GM12892 (cell line): ENCODE results near the gene NCCRP1.

ENCODE experiments used
- DNase-seq: peaks from one replicate; pipeline ENCODE4 v3.0.0; 2011; ENCODE audit not compliant: insufficient read length
- FAIRE-seq: peaks from 2 replicates; lab custom pipeline; 2011; peaks lifted over from hg19 to GRCh38; lab: Jason Lieb, UNC
- POLR2A ChIP-seq: IDR thresholded peaks from 2 replicates; pipeline ENCODE4 v1.6.1; 2011; ENCODE audit warnings: low read depth, low read length, control low read depth
- POLR2AphosphoS5 ChIP-seq: IDR thresholded peaks from 2 replicates; pipeline ENCODE4 v1.6.1; 2011; ENCODE audit warnings: low read depth, low read length, control low read depth
- TAF1 ChIP-seq: IDR thresholded peaks from 2 replicates; pipeline ENCODE4 v1.6.1; 2011; ENCODE audit warnings: low read depth, mild to moderate bottlenecking, control low read depth, low read length, borderline replicate concordance

NCCRP1 gene

DNA sequence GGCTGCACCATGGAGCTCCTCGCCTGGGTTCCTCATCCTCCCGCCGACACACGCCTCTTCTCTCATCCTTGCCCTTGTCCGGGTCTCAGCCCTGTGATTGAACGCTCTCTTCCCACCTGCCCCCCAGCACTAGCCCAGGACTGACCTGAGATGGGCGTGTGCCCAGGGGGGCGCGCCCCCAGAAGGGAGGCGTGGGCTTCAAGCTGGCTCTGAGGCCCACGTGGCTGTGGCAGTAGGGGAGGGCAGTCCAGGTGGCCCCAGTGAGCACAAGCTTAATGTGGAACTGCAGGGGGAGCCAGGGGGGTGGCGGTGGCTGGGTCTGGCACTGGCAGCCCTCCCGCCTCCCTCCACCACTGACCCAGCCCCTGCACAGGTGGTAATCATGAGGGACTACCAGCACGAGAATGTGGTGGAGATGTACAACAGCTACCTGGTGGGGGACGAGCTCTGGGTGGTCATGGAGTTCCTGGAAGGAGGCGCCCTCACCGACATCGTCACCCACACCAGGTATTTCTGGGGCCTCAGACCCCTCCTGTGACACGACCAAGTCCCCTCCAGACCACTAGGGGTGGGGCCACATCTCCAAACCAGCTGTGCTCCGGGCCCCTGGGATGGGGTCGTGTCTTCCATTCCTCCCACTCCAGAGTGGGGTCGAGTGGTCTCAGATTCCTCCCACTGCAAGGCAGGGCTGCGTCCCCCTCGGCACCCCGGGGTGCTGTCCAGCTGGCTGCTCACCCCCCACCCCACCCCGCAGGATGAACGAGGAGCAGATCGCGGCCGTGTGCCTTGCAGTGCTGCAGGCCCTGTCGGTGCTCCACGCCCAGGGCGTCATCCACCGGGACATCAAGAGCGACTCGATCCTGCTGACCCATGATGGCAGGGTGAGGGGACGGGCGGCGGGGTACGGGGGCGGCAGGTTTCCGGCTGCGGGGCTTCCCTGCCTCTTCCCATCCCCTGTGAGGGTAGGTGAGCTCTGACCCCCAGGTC, 21.9 kb upstream of the NCCRP1 start:
- DNase-seq (no peak), FAIRE-seq (no peak)
- no peak for TF ChIP-seq POLR2A
- TF ChIP-seq POLR2AphosphoS5 = no peak
- no peak for TF ChIP-seq TAF1

- no peak for TF ChIP-seq POLR2A
- no peak for TF ChIP-seq TAF1
- TF ChIP-seq POLR2AphosphoS5 = no peak
- no peak for DNase-seq
- no peak for FAIRE-seq
Measured at GRCh38 chr19:39175564-39175963, 21.2 kb upstream of the NCCRP1 start.

DNA sequence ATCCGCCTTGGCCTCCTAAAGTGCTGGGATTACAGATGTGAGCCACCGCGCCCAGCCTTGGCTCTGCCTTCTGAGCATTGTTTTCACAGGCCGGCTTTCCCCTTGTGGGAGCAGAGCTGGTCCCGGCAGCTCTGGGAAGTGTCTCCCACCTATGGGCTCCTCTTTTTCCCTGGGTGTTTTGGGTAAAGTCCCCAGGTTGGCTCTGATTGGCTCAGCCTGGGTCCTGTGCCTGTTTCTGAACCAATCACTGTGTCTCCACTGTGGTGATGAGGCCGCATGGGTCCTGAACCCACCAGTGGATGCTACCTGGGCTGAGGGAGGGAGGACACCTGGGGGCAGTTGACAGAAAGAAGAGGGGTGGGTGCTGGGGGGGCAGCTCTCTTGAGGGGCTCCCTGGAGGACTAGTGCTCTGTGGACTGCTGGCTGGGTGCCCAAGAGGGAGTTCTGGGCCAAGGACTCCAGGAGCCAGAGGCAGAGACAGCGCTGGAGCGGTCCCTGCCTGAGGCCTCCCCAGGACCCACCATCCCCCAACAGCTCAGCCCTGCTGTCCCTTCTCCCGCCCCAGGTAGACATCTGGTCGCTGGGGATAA, 19.6 kb upstream of the NCCRP1 start:
- FAIRE-seq = no peak
- TF ChIP-seq TAF1 = no peak
- no peak for TF ChIP-seq POLR2AphosphoS5
- no peak for TF ChIP-seq POLR2A
- DNase-seq = no peak

GRCh38 chr19:39177736-39178135, 19.0 kb upstream of the NCCRP1 start:
- FAIRE-seq (no peak), DNase-seq (no peak)
- no peak for TF ChIP-seq POLR2A
- TF ChIP-seq POLR2AphosphoS5 = no peak
- no peak for TF ChIP-seq TAF1

DNA sequence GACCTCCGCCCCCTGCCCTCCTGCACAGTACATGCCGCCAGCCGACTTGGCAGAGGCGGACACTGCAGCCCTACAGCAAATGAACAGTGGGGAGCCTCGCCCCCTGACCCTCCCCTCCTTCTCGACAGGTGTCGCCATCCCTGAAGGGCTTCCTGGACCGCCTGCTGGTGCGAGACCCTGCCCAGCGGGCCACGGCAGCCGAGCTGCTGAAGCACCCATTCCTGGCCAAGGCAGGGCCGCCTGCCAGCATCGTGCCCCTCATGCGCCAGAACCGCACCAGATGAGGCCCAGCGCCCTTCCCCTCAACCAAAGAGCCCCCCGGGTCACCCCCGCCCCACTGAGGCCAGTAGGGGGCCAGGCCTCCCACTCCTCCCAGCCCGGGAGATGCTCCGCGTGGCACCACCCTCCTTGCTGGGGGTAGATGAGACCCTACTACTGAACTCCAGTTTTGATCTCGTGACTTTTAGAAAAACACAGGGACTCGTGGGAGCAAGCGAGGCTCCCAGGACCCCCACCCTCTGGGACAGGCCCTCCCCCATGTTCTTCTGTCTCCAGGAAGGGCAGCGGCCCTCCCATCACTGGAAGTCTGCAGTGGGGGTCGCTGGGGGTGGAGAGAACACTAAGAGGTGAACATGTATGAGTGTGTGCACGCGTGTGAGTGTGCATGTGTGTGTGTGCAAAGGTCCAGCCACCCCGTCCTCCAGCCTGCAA, 18.3 kb upstream of the NCCRP1 start:
- FAIRE-seq = no peak
- no peak for DNase-seq
- TF ChIP-seq TAF1 (no peak), POLR2A (no peak), POLR2AphosphoS5 (no peak)

DNA sequence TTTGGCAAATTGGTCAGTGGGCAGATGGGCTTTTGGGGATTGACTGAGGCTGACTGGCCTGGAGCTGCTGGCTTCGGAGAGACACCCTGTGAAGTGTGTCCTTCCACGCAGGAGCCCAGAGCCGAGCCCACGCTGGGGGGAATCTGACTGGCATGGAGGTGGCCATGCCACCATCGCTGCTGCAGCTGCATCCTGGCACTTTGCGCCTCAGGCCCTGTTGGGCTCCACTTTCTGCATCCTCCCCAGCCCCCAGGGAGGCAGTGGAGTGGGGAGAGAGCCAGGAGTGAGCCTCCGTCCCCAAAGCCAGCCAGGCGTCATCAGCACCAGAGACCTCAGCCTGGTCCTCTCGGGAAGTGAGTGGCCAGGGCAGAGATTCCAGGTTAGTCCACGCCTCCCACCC, 17.0 kb upstream of the NCCRP1 start:
- FAIRE-seq (no peak), DNase-seq (no peak)
- TF ChIP-seq POLR2A (no peak), TAF1 (no peak), POLR2AphosphoS5 (no peak)

DNA sequence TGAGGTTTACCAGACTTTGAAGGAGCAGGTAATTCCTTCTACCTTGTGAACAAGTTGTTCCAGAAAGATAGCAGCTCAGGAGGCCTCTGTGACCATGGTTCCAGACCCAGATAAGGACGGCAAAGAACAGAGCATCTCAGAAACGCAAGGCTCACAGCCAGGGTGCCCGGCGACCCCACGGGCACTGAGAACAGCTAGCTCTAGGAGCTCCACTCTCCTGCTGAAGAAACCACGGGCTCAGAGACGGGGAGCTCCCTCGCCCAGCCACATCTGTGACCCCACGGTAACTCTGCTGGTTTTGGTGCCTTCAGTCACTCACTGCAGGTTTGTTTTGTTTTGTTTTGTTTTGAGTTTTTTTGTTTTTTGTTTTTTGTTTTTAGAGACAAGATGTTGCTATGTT, 16.0 kb upstream of the NCCRP1 start:
- TF ChIP-seq POLR2A (no peak), TAF1 (no peak), POLR2AphosphoS5 (no peak)
- FAIRE-seq (no peak), DNase-seq (no peak)

GRCh38 chr19:39181500-39182173, 15.1 kb upstream of the NCCRP1 start:
- DNase-seq (no peak), FAIRE-seq (no peak)
- no peak for TF ChIP-seq POLR2AphosphoS5
- TF ChIP-seq POLR2A = no peak
- TF ChIP-seq TAF1 = no peak

DNA sequence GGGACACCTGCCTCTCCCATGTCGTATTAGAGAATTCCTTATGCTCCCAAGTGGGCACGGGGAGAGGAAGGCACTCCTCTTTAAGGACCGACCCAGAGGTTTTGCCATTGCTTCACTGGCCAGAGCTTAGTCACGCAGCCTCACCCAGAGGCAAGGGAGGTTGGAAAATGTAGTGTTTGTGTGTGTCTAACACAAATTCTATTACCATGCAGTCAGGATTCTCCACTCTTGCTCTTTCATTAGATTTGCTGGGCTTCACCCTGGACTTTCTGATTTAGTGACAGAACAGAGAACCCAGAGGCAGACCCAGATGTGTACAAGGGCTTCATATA, 14.6 kb upstream of the NCCRP1 start:
- TF ChIP-seq TAF1 (no peak), POLR2AphosphoS5 (no peak), POLR2A (no peak)
- DNase-seq (no peak), FAIRE-seq (no peak)

GRCh38 chr19:39183104-39183503, 13.7 kb upstream of the NCCRP1 start:
- no peak for TF ChIP-seq TAF1
- TF ChIP-seq POLR2A = no peak
- FAIRE-seq = no peak
- DNase-seq = no peak

DNA sequence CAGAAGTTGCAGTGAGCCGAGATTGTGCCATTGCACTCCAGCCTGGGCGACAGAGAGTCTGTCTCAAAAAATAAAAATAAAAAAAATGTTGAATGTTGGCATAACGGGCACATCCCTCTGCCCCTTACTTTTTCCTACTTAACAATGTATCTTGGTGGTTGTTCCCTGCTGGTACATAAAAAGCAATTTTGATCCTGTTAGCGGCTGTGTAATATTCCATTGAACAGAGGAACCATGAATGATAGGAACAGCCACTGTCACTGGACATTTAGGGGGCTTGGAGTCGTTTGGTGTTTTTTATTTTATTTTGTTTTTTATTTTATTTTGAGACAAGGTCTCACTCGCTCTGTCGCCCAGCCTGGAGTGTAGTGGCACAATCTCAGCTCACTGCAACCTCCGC, 10.4 kb upstream of the NCCRP1 start:
- DNase-seq (no peak), FAIRE-seq (no peak)
- no peak for TF ChIP-seq POLR2A
- TF ChIP-seq POLR2AphosphoS5 = no peak
- no peak for TF ChIP-seq TAF1
